Measurements from ENCODE around the gene ATIC. TPM values are rescaled to one million over a fixed set of nuclear protein-coding genes. Genes with fewer than 3 reads are reported as not detected.

The ATIC gene
- total RNA-seq, 4 donors from 2014 or later = 34.5 to 69.5 (median 41.3) TPM

DNA sequence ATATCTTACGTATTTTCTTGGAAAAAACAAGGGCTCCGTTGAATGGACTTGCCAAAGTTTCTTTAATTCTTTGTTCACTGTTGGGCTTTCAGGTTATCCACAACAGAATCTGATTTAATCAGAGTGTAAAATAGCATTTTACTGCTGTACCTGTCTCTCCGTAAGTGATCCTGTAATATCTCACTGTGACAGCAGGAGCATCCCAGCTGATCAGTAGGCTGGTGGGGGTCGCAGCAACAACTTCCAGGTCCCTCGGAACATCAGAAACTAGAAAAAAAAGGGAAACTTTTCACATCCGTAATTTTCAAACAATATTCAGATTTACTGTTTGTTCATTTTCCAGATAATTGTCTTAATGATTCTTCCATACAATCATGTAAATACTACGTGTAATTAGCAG lies 72.9 kb downstream of the ATIC start:
- peaks cover 0 to 33% (median 0%) of the 10 kb centered on the region in 3 donors for H3K36me3 ChIP-seq
- TF ChIP-seq, protein P1, sequence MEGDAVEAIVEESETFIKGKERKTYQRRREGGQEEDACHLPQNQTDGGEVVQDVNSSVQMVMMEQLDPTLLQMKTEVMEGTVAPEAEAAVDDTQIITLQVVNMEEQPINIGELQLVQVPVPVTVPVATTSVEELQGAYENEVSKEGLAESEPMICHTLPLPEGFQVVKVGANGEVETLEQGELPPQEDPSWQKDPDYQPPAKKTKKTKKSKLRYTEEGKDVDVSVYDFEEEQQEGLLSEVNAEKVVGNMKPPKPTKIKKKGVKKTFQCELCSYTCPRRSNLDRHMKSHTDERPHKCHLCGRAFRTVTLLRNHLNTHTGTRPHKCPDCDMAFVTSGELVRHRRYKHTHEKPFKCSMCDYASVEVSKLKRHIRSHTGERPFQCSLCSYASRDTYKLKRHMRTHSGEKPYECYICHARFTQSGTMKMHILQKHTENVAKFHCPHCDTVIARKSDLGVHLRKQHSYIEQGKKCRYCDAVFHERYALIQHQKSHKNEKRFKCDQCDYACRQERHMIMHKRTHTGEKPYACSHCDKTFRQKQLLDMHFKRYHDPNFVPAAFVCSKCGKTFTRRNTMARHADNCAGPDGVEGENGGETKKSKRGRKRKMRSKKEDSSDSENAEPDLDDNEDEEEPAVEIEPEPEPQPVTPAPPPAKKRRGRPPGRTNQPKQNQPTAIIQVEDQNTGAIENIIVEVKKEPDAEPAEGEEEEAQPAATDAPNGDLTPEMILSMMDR (IDR thresholded peaks at IDR 0.05) = no peak
- no peak for TF ChIP-seq POLR2A (IDR thresholded peaks at IDR 0.05)

DNA sequence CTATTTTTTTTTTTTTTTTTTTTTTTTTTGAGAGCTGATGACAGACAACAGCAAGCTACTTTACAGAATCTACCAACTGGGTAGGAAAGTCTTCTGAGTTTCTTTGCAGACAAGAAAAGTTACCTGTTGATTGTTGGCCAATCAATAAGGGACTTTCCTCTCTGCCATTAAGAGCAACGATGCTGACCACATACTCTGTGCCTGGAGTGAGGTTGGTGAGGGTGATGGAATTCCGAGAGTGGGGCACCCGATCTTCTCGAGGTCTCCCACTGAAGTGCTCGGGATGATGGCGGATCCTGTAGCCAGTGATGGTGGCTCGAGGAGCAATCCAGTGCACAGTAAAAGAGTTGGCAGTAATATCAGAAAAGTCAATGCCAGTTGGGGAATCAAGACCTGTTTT lies 74.7 kb downstream of the ATIC start:
- no peak for DNase-seq
- no peak overlapping the region for H3K4me3 ChIP-seq
- TF ChIP-seq, protein P1 (IDR thresholded peaks at IDR 0.05) = no peak
- no peak for TF ChIP-seq POLR2A (IDR thresholded peaks at IDR 0.05)
- no peak overlapping the region for H3K27ac ChIP-seq
- no peaks in the 10 kb centered on the region for H3K27me3 ChIP-seq
- no peaks in the 10 kb centered on the region for H3K9me3 ChIP-seq
- H3K36me3 ChIP-seq = peaks cover 0 to 21% (median 0%) of the 10 kb centered on the region in 3 donors
- no peaks in the 10 kb centered on the region for H3K4me1 ChIP-seq

More for the DNA sequence above, 72.9 kb downstream of the ATIC start:
- H3K4me3 ChIP-seq = no peak overlapping the region
- DNase-seq = no peak
- H3K27ac ChIP-seq = no peak overlapping the region
- no peaks in the 10 kb centered on the region for H3K4me1 ChIP-seq
- H3K27me3 ChIP-seq = no peaks in the 10 kb centered on the region
- no peaks in the 10 kb centered on the region for H3K9me3 ChIP-seq

DNA sequence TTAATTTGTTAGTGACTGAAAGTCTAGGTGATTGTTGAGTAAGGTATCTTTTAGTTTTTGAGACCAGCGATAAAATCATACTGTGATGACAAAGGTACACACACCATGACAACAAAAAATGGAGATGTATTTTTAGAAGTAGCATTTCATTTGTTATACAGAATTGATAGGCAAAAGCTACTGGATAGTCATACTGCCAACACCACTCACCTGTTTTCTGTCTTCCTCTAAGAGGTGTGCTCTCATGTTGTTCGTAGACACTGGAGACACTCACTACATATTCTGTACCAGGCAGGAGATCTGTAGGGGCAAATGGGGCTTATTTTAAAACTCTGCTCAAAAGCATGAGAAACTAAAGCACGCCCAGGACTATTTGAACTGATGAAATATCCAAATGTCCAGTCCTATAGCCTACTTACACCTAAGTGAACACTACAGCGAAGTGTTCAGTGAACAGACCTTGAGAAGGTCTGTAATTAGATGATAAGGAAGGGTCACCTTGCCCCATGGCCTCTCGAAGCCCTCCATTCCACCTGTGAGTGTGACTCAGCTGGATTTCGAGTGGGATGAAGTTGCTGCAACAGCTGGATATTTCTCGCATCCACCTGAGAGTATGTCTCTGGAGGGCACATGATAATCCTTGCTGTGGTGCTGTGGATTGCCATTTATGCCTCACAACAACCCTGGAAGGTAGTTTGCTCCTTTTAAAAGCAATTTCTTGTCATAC lies 76.3 kb downstream of the ATIC start:
- DNase-seq = no peak
- H3K4me3 ChIP-seq = no peak overlapping the region
- peaks cover 0 to 15% (median 0%) of the 10 kb centered on the region in 3 donors for H3K36me3 ChIP-seq
- TF ChIP-seq, protein P1 (IDR thresholded peaks at IDR 0.05) = no peak
- TF ChIP-seq POLR2A (IDR thresholded peaks at IDR 0.05) = no peak
- H3K27ac ChIP-seq = no peak overlapping the region
- H3K9me3 ChIP-seq = no peaks in the 10 kb centered on the region
- H3K27me3 ChIP-seq = no peaks in the 10 kb centered on the region
- H3K4me1 ChIP-seq = no peaks in the 10 kb centered on the region

DNA sequence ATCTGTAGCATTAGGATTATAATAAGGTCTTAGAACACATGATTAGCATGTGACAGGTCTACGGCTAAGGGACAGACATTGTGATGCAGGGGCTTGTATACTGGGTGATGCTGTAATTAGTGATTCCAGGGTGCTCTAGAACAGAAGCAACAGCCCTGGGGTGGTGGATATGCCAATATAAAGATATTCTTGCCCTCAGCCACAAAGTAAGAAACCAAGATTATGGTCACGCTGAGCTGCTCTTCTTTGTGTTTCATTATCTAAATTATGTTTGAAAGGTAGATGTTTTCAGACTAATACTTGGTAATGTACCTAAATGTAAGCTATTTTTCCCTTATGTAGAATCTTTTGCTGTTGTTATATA lies 78.7 kb downstream of the ATIC start:
- Histone ChIP-seq H3K27ac (no peak overlapping the region), H3K4me1 (no peaks in the 10 kb centered on the region), H3K4me3 (no peak overlapping the region), H3K36me3 (peaks cover 0 to 24% (median 0%) of the 10 kb centered on the region in 3 donors), H3K27me3 (no peaks in the 10 kb centered on the region), H3K9me3 (no peaks in the 10 kb centered on the region)
- no peak for DNase-seq
- TF ChIP-seq, protein P1 (IDR thresholded peaks at IDR 0.05) = no peak
- no peak for TF ChIP-seq POLR2A (IDR thresholded peaks at IDR 0.05)

DNA sequence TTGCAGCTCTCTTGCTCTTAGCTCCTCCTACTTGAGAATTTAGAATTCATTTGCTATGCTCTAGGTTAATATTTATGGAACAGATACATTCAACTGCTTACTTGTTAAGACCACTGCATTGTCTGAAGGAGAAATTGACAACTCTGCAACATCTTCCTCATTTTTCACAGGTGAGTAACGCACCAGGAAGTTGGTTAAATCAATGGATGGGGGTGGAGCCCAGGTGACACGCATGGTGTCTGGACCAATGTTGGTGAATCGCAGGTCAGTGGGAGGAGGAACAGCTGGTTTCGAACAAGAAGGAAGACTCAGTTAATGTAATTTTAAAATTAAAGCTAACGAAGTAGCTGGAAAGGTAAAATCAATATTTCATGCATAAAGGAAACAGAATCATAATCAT lies 79.7 kb downstream of the ATIC start:
- TF ChIP-seq, protein P1 (IDR thresholded peaks at IDR 0.05) = no peak
- TF ChIP-seq POLR2A (IDR thresholded peaks at IDR 0.05) = no peak
- Histone ChIP-seq H3K4me1 (no peaks in the 10 kb centered on the region), H3K4me3 (no peak overlapping the region), H3K27me3 (no peaks in the 10 kb centered on the region), H3K36me3 (peaks cover 0 to 24% (median 0%) of the 10 kb centered on the region in 3 donors), H3K9me3 (no peaks in the 10 kb centered on the region), H3K27ac (no peak overlapping the region)
- DNase-seq = no peak

Data from Peyer's patch (tissue), 4 donors.